SK-N-SH (cell line): Measurements from ENCODE around the gene TTC28. TPM values are rescaled to one million over a fixed set of nuclear protein-coding genes. Genes with fewer than 3 reads are reported as not detected.

Experiments used
- CTCF ChIA-PET: fragments of 300-600, 350-600 bp; formaldehyde crosslinking; extraction: SDS; loops from one replicate; lab custom pipeline; 2021; lab: Yijun Ruan, JAX
- POLR2A ChIA-PET: fragments of 350-600 bp; sonication (Branson Sonifier 250); formaldehyde crosslinking; extraction: SDS; loops from one replicate; lab custom pipeline; 2020; ENCODE audit warnings: antibody characterized with exemption, inconsistent platforms; lab: Yijun Ruan, JAX
- DNase-seq: peaks from one replicate; pipeline ENCODE4 v3.0.0; 2012
- H2AFZ ChIP-seq: fragments of 200-600 bp; sonication (generic); 2 replicates; pipeline ENCODE4 v1.8.1; 2016; ENCODE audit warnings: antibody characterized with exemption, mild to moderate bottlenecking, low read depth
- H3F3A ChIP-seq: fragments of 200-600 bp; sonication (generic); replicated peaks from 2 replicates; pipeline ENCODE3; 2016; ENCODE audit warnings: antibody characterized with exemption, mild to moderate bottlenecking; ENCODE audit not compliant: insufficient read depth
- H3K27ac ChIP-seq, 2 experiments: fragments of 200-500 bp in 1 of 2; fragments of 200-600 bp in 1 of 2; sonication (Bioruptor generic) in 1 of 2; sonication (generic), shearing (Covaris generic) in 1 of 2; 2 replicates each; pipeline versions ENCODE4 v1.5.1 to v1.6.1; 2014 to 2016; ENCODE audit warnings: low read depth in 2 of 2, inconsistent platforms in 1 of 2, low read length in 1 of 2, mild to moderate bottlenecking in 1 of 2, mixed read lengths in 1 of 2
- H3K27me3 ChIP-seq: fragments of 200-600 bp; sonication (generic), shearing (Covaris generic); 2 replicates; pipeline ENCODE4 v1.6.1; 2016; ENCODE audit warnings: mixed run types; ENCODE audit not compliant: insufficient read depth
- H3K36me3 ChIP-seq, 2 experiments: fragments of 200-500 bp in 1 of 2; fragments of 200-600 bp in 1 of 2; sonication (Bioruptor generic) in 1 of 2; sonication (generic) in 1 of 2; replicated peaks in 1 of 2; 2 replicates each; pipeline versions ENCODE3 to v1.5.1; 2014 to 2016; ENCODE audit warnings: low read length in 1 of 2, mild to moderate bottlenecking in 1 of 2; ENCODE audit not compliant: insufficient read depth in 2 of 2, control insufficient read depth in 1 of 2
- H3K4me1 ChIP-seq, 2 experiments: fragments of 200-500 bp in 1 of 2; fragments of 200-600 bp in 1 of 2; sonication (Bioruptor generic) in 1 of 2; sonication (generic), shearing (Covaris generic) in 1 of 2; 2 replicates each; pipeline versions ENCODE4 v1.5.1 to v1.6.1; 2014 to 2016; ENCODE audit warnings: low read depth in 1 of 2, low read length in 1 of 2, mixed run types in 1 of 2; ENCODE audit not compliant: insufficient read depth in 2 of 2, control insufficient read depth in 1 of 2
- H3K4me2 ChIP-seq: fragments of 200-600 bp; sonication (generic), shearing (Covaris generic); 2 replicates; pipeline ENCODE4 v1.6.1; 2017; ENCODE audit warnings: mixed run types
- H3K4me3 ChIP-seq, 2 experiments: fragments of 200-500 bp in 1 of 2; fragments of 200-600 bp in 1 of 2; sonication (Bioruptor generic) in 1 of 2; sonication (generic), shearing (Covaris generic) in 1 of 2; 2 replicates each; pipeline versions ENCODE4 v1.5.1 to v1.8.1; 2014 to 2016; ENCODE audit warnings: low read depth in 2 of 2, inconsistent platforms in 1 of 2, low read length in 1 of 2, mild to moderate bottlenecking in 1 of 2, mixed read lengths in 1 of 2, moderate library complexity in 1 of 2
- H3K79me2 ChIP-seq: fragments of 200-600 bp; sonication (generic); 2 replicates; pipeline ENCODE4 v1.8.1; 2017; ENCODE audit warnings: mild to moderate bottlenecking; ENCODE audit not compliant: insufficient read depth
- H3K9ac ChIP-seq: fragments of 200-600 bp; sonication (generic); 2 replicates; pipeline ENCODE4 v1.6.1; 2017; ENCODE audit warnings: mixed run types
- H3K9me2 ChIP-seq: fragments of 200-600 bp; sonication (generic); 2 replicates; pipeline ENCODE4 v1.6.1; 2017; ENCODE audit warnings: mixed run types
- H3K9me3 ChIP-seq: fragments of 200-600 bp; sonication (generic); 2 replicates; pipeline ENCODE4 v1.6.1; 2017; ENCODE audit warnings: mixed run types, mild to moderate bottlenecking, moderate library complexity
- H4K20me1 ChIP-seq: fragments of 200-600 bp; sonication (generic); 2 replicates; pipeline ENCODE4 v1.6.1; 2017; ENCODE audit warnings: mild to moderate bottlenecking, mixed run types; ENCODE audit not compliant: insufficient read depth
- EP300 ChIP-seq, 2 experiments: IDR thresholded peaks; 2 replicates each; pipeline versions ENCODE4 v1.4.0 to v1.6.1; 2012; ENCODE audit warnings: borderline replicate concordance in 1 of 2, low read depth in 1 of 2, low read length in 1 of 2
- EZH2phosphoT487 ChIP-seq: fragments of 200-600 bp; sonication (generic); IDR thresholded peaks from 2 replicates; pipeline ENCODE4 v1.6.1; 2017; ENCODE audit warnings: low read depth, mixed run types, mild to moderate bottlenecking, antibody characterized with exemption, moderate library complexity, borderline replicate concordance
- FOXJ3 ChIP-seq: sonication (generic); formaldehyde crosslinking; IDR thresholded peaks from 2 replicates; pipeline ENCODE4 v1.5.1; 2020; ENCODE audit warnings: mild to moderate bottlenecking, missing genetic modification reagents
- GABPA ChIP-seq: IDR thresholded peaks from 2 replicates; pipeline ENCODE4 v1.4.0; 2012; ENCODE audit warnings: low read depth, mild to moderate bottlenecking
- JUND ChIP-seq: IDR thresholded peaks from 2 replicates; pipeline ENCODE4 v1.4.0; 2012
- MEF2A ChIP-seq: IDR thresholded peaks from 2 replicates; pipeline ENCODE4 v1.4.0; 2012; ENCODE audit warnings: low read depth, borderline replicate concordance
- NFIC ChIP-seq: IDR thresholded peaks from 2 replicates; pipeline ENCODE4 v1.4.0; 2012; ENCODE audit warnings: borderline replicate concordance
- NRF1 ChIP-seq: IDR thresholded peaks from 2 replicates; pipeline ENCODE4 v1.6.1; 2012; ENCODE audit warnings: low read depth, mild to moderate bottlenecking, low read length
- POLR2AphosphoS5 ChIP-seq: IDR thresholded peaks from 2 replicates; pipeline ENCODE4 v1.6.1; 2012; ENCODE audit warnings: low read depth, low read length
- RAD21 ChIP-seq: IDR thresholded peaks from 2 replicates; pipeline ENCODE4 v1.6.1; 2012; ENCODE audit warnings: mild to moderate bottlenecking, low read length
- RCOR1 ChIP-seq: fragments of 150-350 bp; IDR thresholded peaks from 2 replicates; pipeline ENCODE4 v1.6.1; 2017; ENCODE audit warnings: antibody characterized with exemption, low read length
- RXRA ChIP-seq: IDR thresholded peaks from 2 replicates; pipeline ENCODE4 v1.4.0; 2012; ENCODE audit warnings: low read depth, mild to moderate bottlenecking, borderline replicate concordance
- TAF1 ChIP-seq: IDR thresholded peaks from 2 replicates; pipeline ENCODE4 v1.6.1; 2012; ENCODE audit warnings: low read depth, mild to moderate bottlenecking, low read length, moderate library complexity, borderline replicate concordance
- TCF12 ChIP-seq: IDR thresholded peaks from 2 replicates; pipeline ENCODE4 v1.4.0; 2012
- TEAD4 ChIP-seq: IDR thresholded peaks from 2 replicates; pipeline ENCODE4 v1.4.0; 2012; ENCODE audit warnings: mild to moderate bottlenecking, borderline replicate concordance; ENCODE audit not compliant: insufficient read depth
- YY1 ChIP-seq: IDR thresholded peaks from 2 replicates; pipeline ENCODE4 v1.4.0; 2012; ENCODE audit warnings: low read depth, mild to moderate bottlenecking
- WGBS: methylation state at CpG from one replicate; pipeline ENCODE4 v1.1.6; 2017; ENCODE audit warnings: low lambda C conversion rate; 5-methylcytosine and 5-hydroxymethylcytosine counted together
- polyA plus RNA-seq, 3 experiments: library from polyadenylated mRNA; depleted of rRNA; stranded (reverse); fragments of >200 nt; gene quantifications; 2 replicates each; pipeline ENCODE4 v1.2.3, GENCODE V29; 2012
- TF ChIP-seq, protein P1 (sequence below): fragments of 150-350 bp; IDR thresholded peaks from 2 replicates; pipeline ENCODE4 v1.6.1; 2016; ENCODE audit warnings: mild to moderate bottlenecking, low read depth, low read length
- TF ChIP-seq, protein P2 (sequence below): IDR thresholded peaks from 2 replicates; pipeline ENCODE4 v1.4.0; 2012; ENCODE audit warnings: low read depth, borderline replicate concordance
- TF ChIP-seq, protein P3 (sequence below): fragments of 150-350 bp; IDR thresholded peaks from 2 replicates; pipeline ENCODE4 v1.6.1; 2017; ENCODE audit warnings: antibody characterized with exemption, low read length, low read depth, borderline replicate concordance
- TF ChIP-seq, protein P4 (sequence below): IDR thresholded peaks from 2 replicates; pipeline ENCODE4 v1.4.0; 2012; ENCODE audit warnings: low read depth, borderline replicate concordance

TTC28 gene
- polyA plus RNA-seq, 1 of the 3 experiments (the other 2 are of a cell fraction), result 5.9 TPM

DNA sequence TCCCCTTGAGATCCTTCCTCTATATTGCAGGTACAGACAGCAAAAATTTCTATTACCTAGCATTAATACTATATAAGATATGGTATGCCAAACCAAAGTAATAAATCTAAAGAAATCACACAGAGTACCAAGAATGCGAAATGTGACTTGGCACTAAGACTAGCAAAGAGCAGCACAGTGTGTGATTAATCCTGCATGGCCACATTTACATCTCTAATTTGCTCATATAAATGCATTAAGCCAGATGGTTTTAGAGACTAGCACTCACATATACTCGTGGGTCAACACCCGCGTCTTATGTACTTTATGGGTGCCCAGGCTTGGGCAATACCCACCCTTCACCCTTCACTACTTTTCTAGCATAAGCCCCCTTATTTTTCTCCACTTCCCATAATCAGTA lies 213.2 kb downstream of the TTC28 start:
- Histone ChIP-seq H3F3A (peaks cover 6% of the 10 kb centered on the region), H3K9me3 (no peaks in the 10 kb centered on the region), H3K27me3 (no peaks in the 10 kb centered on the region), H2AFZ (no peak overlapping the region), H3K79me2 (no peaks in the 10 kb centered on the region; the same call in 1 of the 2 replicates), H3K4me3 (no peak overlapping the region), H3K27ac (no peak overlapping the region), H3K4me1 (no peaks in the 10 kb centered on the region; a peak in 1 of 4 replicates), H3K36me3 (no peaks in the 10 kb centered on the region), H3K9me2 (no peaks in the 10 kb centered on the region), H3K9ac (no peak overlapping the region), H3K4me2 (no peak overlapping the region), H4K20me1 (no peaks in the 10 kb centered on the region)
- ChIA-PET CTCF (no interaction called here), POLR2A (no interaction called here)
- no peak for DNase-seq
- TF ChIP-seq NRF1, result no peak
- TF ChIP-seq, protein P1, sequence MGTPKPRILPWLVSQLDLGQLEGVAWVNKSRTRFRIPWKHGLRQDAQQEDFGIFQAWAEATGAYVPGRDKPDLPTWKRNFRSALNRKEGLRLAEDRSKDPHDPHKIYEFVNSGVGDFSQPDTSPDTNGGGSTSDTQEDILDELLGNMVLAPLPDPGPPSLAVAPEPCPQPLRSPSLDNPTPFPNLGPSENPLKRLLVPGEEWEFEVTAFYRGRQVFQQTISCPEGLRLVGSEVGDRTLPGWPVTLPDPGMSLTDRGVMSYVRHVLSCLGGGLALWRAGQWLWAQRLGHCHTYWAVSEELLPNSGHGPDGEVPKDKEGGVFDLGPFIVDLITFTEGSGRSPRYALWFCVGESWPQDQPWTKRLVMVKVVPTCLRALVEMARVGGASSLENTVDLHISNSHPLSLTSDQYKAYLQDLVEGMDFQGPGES, result no peak
- WGBS, result 94% methylated on average over 4 of the region's 4 CpGs

DNA sequence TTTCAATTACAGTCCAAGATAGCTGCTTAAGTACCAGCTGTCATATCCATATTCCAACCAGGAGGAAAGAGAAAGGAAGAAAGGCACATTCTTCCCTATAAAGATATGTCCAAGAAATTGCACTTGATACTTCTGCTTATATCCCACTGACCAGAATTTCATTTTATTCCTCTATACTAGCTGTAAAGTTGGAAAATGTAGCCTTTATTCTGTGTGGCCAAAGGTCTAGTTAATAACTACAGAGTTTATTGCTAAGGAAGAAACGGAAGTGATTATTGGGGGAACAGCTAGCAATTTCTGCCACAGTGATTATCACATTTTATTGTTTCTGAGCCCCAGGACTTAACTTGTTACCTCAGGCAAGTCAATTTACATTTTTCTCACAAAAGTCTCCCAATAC lies 213.8 kb downstream of the TTC28 start:
- CTCF ChIA-PET, result no interaction called here
- TF ChIP-seq, protein P2, sequence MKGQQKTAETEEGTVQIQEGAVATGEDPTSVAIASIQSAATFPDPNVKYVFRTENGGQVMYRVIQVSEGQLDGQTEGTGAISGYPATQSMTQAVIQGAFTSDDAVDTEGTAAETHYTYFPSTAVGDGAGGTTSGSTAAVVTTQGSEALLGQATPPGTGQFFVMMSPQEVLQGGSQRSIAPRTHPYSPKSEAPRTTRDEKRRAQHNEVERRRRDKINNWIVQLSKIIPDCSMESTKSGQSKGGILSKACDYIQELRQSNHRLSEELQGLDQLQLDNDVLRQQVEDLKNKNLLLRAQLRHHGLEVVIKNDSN, result no peak
- TF ChIP-seq GABPA (no peak), EZH2phosphoT487 (no peak), RXRA (no peak), TEAD4 (no peak), FOXJ3 (CRISPR knock-in tag) (no peak), TCF12 (no peak), JUND (no peak), NFIC (no peak), RAD21 (no peak), RCOR1 (no peak), EP300 (IDR thresholded peaks at IDR 0.05; ENCODE audit: borderline replicate concordance in 1 of 2, low read depth in 1 of 2, low read length in 1 of 2) (no peak), YY1 (no peak), MEF2A (no peak), TAF1 (no peak), POLR2AphosphoS5 (no peak)
- TF ChIP-seq, protein P3, sequence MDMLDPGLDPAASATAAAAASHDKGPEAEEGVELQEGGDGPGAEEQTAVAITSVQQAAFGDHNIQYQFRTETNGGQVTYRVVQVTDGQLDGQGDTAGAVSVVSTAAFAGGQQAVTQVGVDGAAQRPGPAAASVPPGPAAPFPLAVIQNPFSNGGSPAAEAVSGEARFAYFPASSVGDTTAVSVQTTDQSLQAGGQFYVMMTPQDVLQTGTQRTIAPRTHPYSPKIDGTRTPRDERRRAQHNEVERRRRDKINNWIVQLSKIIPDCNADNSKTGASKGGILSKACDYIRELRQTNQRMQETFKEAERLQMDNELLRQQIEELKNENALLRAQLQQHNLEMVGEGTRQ, result no peak
- TF ChIP-seq, protein P1, result no peak
- TF ChIP-seq, protein P4, sequence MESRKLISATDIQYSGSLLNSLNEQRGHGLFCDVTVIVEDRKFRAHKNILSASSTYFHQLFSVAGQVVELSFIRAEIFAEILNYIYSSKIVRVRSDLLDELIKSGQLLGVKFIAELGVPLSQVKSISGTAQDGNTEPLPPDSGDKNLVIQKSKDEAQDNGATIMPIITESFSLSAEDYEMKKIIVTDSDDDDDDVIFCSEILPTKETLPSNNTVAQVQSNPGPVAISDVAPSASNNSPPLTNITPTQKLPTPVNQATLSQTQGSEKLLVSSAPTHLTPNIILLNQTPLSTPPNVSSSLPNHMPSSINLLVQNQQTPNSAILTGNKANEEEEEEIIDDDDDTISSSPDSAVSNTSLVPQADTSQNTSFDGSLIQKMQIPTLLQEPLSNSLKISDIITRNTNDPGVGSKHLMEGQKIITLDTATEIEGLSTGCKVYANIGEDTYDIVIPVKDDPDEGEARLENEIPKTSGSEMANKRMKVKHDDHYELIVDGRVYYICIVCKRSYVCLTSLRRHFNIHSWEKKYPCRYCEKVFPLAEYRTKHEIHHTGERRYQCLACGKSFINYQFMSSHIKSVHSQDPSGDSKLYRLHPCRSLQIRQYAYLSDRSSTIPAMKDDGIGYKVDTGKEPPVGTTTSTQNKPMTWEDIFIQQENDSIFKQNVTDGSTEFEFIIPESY, result no peak
- no peak overlapping the region for H2AFZ ChIP-seq
- H3K4me1 ChIP-seq, result no peaks in the 10 kb centered on the region; a peak in 1 of 4 replicates
- H3K9ac ChIP-seq, result no peak overlapping the region
- H3K79me2 ChIP-seq, result no peaks in the 10 kb centered on the region; the same call in 1 of the 2 replicates
- POLR2A ChIA-PET, result no interaction called here
- no peak overlapping the region for H3K4me3 ChIP-seq
- H3K9me2 ChIP-seq, result no peaks in the 10 kb centered on the region
- H3K4me2 ChIP-seq, result no peak overlapping the region
- H3K27me3 ChIP-seq, result no peaks in the 10 kb centered on the region
- H3K9me3 ChIP-seq, result no peaks in the 10 kb centered on the region
- H3K27ac ChIP-seq, result no peak overlapping the region
- WGBS, result 83% methylated on average over 1 of the region's 1 CpG
- no peaks in the 10 kb centered on the region for H3K36me3 ChIP-seq
- no peak for DNase-seq
- H3F3A ChIP-seq, result peaks cover 6% of the 10 kb centered on the region
- H4K20me1 ChIP-seq, result no peaks in the 10 kb centered on the region
